Epidermal melanocyte (primary cell): ENCODE data around the gene MMP15.
"Not testable (repeated sequence)": the region's sequence is repeated elsewhere in the genome, so short reads cannot be mapped to it uniquely, and the experiment has no call there.

Experiments
- DNase-seq: peaks from one replicate; pipeline ENCODE4 v3.0.0; 2011; ENCODE audit warnings: low spot score; ENCODE audit not compliant: insufficient read length

Gene MMP15

GRCh38 chr16:57996406-57997175 lies 29.0 kb upstream of the MMP15 start:
- DNase-seq: no peak

DNA sequence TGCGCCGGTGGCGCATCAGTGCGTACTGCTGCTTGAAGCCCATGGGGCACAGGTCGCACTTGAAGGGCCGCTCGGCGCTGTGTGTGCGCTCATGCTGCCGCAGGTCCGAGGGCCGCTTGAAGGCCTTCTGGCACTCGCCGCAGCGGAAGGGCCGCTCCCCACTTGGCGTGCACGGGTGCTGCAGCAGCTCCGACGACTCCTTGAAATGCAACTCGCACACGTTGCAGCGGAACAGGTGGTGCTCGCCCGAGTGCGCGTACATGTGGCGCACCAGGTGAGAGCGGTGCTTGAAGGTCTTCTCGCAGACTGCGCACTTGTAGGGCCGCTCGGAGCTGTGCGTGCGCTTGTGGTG lies 28.4 kb upstream of the MMP15 start:
- DNase-seq: no peak

DNA sequence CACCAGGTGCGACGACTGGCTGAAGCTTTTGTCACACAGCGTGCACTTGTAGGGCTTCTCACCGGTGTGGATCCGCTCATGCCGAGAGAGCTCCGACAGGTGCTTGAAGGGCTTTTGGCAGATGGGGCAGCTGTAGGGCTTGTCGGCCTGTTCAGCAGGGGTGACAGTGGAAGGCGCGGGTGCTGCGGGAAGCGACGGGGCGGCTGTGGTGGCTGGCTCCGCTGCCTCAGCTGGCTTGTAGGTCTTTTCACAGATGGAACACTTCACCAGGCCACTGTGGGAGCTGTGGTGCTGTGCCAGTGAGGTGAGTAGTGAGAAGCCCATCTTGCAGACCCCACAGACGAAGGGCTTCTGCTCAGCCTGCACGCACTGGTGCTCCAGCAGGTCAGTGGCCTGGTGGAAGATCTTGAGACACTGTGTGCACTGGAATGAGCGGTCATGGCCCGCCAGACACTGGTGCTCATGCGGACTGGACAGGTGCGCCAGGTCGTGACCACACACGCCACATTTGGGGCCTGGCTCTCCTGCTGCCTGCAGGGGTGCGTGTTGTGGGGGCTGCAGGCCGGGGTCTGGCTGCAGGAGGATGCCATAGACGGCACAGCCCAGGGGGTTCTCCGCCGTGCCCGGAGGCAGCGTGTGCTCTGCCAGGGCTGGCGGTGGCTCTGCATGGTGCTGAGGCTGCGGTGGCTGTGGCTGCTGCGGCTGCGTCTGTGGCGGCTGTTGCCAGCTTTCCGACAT lies 27.9 kb upstream of the MMP15 start:
- no peak for DNase-seq

DNA sequence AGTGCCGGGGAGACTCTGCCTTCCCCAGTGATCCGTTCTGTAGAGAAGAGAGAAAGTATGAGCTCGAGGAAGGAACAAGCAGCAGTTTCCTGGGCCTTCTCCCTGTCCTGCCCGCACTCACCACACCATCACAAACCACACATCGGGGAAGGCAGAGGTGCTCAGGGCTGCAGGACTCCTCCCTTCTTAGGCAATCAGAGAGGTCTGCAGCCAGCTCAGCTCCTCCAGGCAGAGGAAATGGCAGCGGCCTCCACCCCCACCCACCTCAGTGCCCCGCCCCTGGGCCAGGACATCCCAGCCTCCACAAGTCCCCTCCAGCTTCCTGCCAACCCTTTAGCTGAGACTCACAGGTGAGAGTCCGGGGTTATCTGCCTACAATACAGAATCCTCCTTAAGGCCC lies 27.1 kb upstream of the MMP15 start:
- no peak for DNase-seq

GRCh38 chr16:57998992-57999365 lies 26.6 kb upstream of the MMP15 start:
- DNase-seq: no peak

DNA sequence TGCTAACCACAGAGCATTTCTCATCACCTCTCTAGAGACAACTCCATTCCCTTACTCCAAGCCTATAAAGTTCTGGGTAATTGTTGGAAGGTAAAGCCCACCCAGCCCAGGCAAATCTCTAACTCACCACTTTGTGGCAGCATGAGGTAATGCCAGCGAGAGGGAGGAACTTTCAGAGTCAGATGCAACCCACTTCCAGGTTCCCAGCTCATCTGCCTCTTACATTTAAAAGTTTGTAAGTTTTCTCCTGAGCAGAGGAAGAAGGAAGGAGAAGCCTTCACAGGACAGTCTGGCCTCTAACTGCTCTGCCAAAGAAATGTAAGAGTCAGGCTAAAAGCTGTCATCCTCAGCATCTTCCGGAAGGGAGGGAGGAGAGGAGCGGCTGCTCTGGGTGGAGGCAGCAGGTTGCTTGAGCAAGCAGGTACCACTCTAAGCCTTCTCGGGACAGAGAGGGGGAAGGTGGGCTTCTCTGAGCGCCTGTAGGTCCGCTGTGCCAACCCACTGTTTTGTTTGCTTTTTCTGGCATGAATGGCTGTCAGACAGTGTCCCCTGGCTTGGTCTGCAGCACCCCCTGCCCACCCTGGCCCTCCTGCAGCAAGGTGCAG lies 26.1 kb upstream of the MMP15 start:
- no peak for DNase-seq

DNA sequence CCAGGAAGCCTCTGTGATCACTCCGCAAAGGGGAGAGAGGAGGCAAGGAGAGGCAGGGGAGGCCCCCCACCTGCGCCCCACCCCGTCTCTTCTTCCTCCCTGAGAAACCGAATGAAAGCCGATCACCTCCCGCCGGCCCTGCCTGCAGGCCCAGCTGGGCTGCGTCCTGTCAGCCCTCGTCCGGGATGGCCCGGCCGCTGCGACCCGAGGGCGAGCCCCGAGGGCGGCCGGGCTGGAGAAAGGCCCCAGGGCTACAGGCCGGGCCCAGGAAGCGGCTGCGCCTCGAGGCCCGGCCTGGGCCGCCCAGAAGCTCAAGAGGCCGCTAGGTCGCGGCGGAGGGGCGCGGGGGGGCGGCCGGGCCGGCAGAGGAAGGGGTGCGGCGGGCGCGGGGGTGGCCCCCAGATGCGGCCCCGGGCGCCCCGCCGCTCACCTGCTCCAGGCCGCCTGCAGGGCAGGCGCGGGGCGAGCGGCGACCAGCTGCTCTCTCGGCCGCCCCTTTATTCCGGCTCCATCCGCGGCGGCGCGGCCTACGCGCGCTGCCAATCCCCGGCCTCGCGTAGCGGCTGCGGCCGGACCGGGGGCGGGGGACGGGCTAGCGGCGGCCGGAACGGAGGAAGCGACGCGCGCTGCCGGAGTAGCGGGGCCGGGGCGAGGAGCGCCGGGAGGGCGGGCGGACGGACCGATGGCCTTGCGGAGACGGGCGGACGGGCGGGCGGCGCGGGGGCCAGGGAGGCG lies 25.4 kb upstream of the MMP15 start, which contains the start of gene ZNF319:
Gene ZNF319 (minus strand): TSS at position 702 of the 735 bp plus-strand sequence. CDS start 2,407 bp downstream, outside the sequence.
- no peak for DNase-seq

DNA sequence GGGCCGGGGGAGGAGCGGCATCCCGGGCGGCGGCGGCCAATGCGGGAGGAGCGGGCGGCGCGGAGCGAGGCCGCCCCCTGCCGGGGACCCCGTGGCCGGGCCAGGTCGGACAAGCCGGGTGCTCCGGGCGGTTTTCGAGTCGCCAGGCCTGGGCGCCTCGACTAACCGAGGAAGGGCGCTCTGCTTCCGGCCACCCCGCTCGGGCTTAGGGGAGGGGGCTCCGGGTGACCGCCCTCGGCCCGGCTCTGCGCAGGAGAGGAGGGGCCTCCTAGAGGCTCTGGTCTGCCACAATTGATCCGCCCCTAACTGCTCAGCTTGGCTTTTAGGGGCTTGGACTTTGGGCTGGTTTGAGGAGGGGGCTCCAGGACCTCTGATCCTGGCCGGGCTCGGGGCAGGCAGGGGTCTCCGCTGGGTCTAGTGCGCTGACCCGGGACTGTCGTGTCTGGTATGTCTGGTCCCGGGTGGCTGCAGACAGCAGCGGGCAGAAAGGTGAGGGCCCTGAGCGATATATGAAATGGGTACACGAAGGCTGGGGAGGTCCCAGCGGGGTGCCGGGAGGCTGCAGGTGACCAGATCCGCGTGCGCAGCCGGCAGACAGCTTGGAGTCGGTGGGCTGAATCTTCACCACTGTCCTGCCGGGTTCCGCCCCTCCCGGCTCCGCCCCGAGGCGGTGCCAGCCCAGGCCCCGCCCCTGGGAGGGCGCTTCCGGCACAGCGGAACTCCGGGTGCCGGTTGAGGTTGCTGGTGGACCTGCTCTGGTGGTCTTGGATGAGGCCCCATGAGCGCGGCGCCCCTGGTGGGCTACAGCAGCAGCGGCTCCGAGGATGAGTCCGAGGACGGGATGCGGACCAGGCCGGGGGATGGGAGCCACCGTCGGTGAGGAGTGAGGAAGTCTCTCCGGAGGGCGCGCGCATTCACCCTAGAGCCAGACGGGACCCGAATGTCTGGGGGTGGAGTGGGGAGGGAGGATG lies 24.6 kb upstream of the MMP15 start, which contains the start of gene USB1:
Gene USB1 (plus strand): TSS at position 702 of the 971 bp plus-strand sequence. CDS start 77 bp downstream, at position 779.
- DNase-seq: peak; percentile 96

DNA sequence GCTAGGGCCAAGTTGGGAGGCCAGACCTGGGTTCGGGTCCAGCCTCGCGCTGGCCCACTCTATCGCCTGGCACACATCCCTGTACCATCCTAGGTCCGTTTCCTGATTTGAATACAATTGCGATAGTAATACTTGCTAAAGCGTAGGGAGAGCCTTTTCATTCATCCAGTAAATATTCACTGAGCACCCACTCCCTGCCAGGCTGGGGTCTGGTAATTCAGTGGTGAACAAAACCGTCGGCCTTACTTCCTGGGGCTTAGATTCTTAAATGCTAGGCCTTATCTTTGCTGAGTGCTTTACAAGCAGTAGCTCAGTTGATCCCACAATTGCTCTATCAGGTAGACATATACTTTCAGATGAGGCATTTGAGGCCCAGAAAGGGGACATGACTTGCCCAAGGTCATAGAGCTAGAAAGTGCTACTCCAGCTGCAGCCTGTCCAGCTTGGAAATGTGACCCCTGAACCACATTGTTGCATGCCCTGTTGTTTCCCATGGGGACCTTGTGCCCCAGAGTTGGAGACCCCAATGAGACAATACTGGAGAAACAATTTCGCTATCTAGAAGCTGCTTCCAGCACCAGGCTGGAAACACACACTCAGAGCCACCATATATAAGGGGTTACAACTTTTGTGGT lies 23.7 kb upstream of the MMP15 start:
- no peak for DNase-seq

DNA sequence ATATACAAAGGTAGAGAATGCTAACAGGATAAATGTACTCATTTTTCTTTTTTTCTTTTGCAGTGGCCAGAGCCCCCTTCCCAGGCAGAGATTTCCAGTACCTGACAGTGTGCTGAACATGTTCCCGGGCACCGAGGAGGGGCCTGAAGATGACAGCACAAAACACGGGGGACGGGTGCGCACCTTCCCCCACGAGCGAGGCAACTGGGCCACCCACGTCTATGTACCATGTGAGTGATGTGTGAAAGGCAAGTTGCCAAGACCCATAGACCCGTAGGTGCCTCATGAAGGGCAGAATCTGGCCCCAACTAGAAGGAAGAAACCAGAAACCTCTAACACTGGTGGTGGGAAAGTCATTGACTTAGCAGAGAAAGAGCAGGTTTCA lies 23.1 kb upstream of the MMP15 start:
- no peak for DNase-seq

- no peak for DNase-seq
Measured at GRCh38 chr16:58002936-58003335, 22.6 kb upstream of the MMP15 start.

DNA sequence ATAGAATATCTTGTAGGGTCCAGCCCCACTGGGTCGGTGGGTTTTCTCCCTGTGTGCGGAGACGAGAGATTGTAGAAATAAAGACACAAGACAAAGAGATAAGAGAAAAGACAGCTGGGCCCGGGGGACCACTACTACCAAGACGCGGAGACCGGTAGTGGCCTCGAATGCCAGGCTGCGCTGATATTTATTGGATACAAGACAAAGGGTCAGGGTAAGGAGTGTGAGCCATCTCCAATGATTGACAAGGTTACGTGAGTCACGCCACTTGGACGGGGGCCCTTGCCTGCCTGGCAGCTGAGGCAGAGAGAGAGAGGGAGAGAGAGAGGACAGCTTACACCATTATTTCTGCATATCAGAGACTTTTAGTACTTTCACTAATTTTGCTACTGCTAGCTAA lies 20.8 kb upstream of the MMP15 start:
- DNase-seq: not testable (repeated sequence)

DNA sequence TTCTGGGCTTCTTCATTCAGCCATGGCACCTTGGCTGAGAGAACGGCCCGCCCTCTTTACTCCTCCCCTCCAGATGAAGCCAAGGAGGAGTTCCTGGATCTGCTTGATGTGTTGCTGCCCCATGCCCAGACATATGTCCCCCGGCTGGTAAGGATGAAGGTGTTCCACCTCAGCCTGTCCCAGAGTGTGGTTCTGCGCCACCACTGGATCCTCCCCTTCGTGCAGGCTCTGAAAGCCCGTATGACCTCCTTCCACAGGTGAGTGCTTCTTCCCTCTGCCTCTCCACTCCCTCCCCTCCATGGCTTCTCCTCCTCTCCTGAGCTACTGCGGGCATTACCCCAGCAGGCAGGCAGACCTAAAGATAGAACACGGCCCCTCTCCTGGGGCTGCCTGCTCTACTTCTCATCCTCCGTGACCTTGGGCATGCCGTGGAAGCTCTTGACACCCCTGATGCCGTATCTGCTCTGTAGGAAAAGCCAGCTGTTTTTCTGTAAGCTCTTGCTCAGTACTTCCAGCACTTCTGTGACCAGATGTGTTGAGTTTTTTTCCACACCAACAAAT lies 15.6 kb upstream of the MMP15 start:
- no peak for DNase-seq

- no peak for DNase-seq
Measured at GRCh38 chr16:58010886-58011285, 14.7 kb upstream of the MMP15 start.

DNA sequence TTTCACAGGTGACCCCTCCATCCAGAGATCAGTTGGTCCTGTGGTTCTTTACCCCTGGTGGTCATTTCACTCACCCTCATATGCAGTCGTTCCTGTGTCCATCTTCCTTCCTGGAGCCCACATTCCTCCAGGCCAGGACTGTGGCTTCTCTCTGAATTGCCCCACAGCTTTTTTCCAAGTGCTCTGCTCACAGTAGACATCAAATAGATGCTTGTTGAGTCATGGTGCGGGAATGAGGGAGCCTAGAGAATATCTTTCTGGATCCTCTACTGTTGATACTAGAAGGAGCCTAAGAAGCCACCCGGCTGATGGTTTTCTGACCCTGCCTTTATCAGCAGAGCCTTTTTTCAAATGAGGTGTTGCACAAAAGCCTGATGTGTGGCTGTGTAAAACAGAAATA lies 13.9 kb upstream of the MMP15 start:
- no peak for DNase-seq

GRCh38 chr16:58012481-58012880 lies 13.1 kb upstream of the MMP15 start:
- DNase-seq: no peak

GRCh38 chr16:58013201-58013956 lies 12.2 kb upstream of the MMP15 start:
- no peak for DNase-seq

- DNase-seq: no peak
Measured at GRCh38 chr16:58016840-58017446, 8.6 kb upstream of the MMP15 start.

DNA sequence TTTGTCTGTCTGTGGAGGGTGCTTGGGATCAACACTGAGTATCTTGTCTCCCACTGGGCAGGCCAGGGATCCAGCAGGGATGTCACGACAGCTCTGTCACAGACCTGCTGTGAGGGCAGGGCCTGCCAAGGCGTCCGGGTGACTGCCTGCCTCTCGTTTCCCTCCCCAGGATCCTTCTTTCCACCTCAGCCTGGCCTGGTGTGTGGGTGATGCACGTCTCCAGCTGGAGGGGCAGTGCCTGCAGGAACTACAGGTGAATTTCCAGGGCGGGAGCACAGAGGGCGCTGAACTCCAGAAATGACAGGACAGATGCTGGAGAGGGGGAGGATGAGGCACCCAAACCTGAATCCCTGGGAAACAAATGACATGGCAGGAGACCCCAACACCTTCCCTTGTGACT lies 6.8 kb upstream of the MMP15 start:
- no peak for DNase-seq
